ENCODE results near the gene PFAS.

Gene PFAS

DNA sequence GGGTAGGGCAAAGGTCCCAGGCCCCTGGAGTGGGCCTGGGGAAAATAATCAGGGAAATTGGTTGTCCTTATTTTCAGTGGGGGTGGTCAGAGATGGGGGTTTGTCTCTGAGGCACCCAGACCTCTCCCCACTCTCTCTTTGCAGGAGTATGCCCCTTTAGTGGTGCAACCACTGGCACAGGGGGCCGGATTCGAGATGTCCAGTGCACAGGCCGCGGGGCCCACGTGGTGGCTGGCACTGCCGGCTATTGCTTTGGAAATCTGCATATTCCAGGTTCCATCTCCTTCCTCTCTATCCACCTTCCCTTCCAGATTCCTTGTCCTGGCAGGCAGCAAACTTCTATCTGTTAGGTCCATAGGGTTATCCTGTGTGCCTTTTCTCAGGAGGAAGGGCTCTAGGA lies 7.6 kb downstream of the PFAS start:
- no peak overlapping the region for H3K4me3 ChIP-seq
- intact Hi-C loops (cut with DNase I; ENCODE audit: low total_unique reads): no loop called here
- no peaks in the 10 kb centered on the region for H3K4me1 ChIP-seq
- H3K27ac ChIP-seq: no peak overlapping the region
- no peaks in the 10 kb centered on the region for H3K27me3 ChIP-seq
- DNase-seq: no peak
- no peaks in the 10 kb centered on the region for H3K9me3 ChIP-seq
- TF ChIP-seq, protein P1, sequence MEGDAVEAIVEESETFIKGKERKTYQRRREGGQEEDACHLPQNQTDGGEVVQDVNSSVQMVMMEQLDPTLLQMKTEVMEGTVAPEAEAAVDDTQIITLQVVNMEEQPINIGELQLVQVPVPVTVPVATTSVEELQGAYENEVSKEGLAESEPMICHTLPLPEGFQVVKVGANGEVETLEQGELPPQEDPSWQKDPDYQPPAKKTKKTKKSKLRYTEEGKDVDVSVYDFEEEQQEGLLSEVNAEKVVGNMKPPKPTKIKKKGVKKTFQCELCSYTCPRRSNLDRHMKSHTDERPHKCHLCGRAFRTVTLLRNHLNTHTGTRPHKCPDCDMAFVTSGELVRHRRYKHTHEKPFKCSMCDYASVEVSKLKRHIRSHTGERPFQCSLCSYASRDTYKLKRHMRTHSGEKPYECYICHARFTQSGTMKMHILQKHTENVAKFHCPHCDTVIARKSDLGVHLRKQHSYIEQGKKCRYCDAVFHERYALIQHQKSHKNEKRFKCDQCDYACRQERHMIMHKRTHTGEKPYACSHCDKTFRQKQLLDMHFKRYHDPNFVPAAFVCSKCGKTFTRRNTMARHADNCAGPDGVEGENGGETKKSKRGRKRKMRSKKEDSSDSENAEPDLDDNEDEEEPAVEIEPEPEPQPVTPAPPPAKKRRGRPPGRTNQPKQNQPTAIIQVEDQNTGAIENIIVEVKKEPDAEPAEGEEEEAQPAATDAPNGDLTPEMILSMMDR (IDR thresholded peaks at IDR 0.05): no peak
- peaks cover 12 to 76% (median 63%) of the 10 kb centered on the region in 3 donors for H3K36me3 ChIP-seq

DNA sequence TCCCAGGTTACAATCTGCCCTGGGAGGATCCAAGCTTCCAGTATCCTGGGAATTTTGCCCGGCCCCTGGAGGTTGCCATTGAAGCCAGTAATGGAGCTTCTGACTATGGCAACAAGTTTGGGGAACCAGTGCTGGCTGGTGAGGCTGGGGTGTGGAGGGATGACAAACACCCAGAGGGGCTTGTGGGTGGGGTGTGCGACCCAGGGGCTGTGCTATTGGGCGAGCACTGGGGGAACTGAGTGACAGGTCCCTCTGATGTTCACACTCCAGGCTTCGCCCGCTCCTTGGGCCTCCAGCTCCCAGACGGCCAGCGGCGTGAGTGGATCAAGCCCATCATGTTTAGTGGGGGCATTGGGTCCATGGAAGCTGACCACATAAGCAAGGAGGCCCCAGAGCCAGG lies 8.7 kb downstream of the PFAS start:
- DNase-seq: no peak
- TF ChIP-seq, protein P1 (IDR thresholded peaks at IDR 0.05): no peak
- Histone ChIP-seq H3K4me3 (no peak overlapping the region), H3K9me3 (no peaks in the 10 kb centered on the region), H3K27me3 (no peaks in the 10 kb centered on the region), H3K27ac (no peak overlapping the region), H3K4me1 (no peaks in the 10 kb centered on the region), H3K36me3 (peaks cover 12 to 85% (median 72%) of the 10 kb centered on the region in 3 donors)
- intact Hi-C loops (cut with DNase I; ENCODE audit: low total_unique reads): no loop called here

DNA sequence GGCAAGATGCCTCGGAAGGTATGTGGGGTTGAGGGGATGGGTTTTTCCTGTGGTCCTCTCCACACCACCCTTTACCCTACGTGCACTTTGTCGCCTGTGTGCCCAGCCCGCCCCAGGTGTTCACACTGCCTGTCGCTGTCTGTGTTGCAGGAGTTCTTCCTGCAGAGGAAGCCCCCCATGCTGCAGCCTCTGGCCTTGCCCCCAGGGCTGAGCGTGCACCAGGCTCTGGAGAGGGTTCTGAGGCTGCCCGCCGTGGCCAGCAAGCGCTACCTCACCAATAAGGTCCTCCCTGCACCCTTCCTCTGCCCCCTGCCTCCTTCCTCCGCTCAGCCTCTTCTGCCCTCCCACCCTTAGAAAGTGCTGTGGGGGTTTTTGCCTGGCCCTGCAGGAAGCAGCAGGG lies 15.2 kb downstream of the PFAS start:
- no peak overlapping the region for H3K4me3 ChIP-seq
- no peak overlapping the region for H3K27ac ChIP-seq
- peaks cover 29 to 88% (median 82%) of the 10 kb centered on the region in 3 donors for H3K36me3 ChIP-seq
- no peaks in the 10 kb centered on the region for H3K4me1 ChIP-seq
- H3K9me3 ChIP-seq: no peaks in the 10 kb centered on the region
- intact Hi-C loops (cut with DNase I; ENCODE audit: low total_unique reads): loop anchor here (5.0 kb wide), 1 partner anchor 48 kb away; the partner anchor contains the start of gene ARHGEF15
- H3K27me3 ChIP-seq: no peaks in the 10 kb centered on the region
- no peak for DNase-seq
- TF ChIP-seq, protein P1 (IDR thresholded peaks at IDR 0.05): no peak

DNA sequence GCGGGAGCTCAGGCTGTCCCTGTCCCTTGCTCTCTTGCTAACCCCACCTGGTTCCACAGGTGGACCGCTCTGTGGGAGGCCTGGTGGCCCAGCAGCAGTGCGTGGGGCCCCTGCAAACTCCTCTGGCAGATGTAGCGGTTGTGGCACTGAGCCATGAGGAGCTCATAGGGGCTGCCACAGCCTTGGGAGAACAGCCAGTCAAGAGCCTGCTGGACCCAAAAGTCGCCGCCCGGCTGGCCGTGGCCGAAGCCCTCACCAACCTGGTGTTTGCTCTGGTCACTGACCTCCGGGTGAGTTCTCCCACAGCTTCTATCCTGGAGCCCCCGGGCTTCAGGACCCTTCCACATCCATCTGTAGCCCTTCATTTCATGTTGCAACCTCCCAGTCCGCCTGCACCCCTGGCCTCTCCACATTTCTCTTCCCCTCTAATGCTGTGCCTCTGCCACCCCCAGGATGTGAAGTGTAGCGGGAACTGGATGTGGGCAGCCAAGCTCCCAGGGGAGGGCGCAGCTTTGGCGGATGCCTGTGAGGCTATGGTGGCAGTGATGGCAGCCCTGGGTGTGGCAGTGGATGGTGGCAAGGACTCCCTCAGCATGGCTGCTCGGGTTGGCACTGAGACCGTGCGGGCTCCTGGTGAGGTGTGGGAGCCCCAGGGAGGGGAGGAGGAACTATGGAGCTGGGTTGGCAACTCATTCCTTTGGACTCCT lies 15.9 kb downstream of the PFAS start:
- Histone ChIP-seq H3K27me3 (no peaks in the 10 kb centered on the region), H3K9me3 (no peaks in the 10 kb centered on the region), H3K27ac (no peak overlapping the region), H3K4me1 (no peaks in the 10 kb centered on the region), H3K36me3 (peaks cover 29 to 89% (median 82%) of the 10 kb centered on the region in 3 donors), H3K4me3 (no peak overlapping the region)
- no peak for DNase-seq
- TF ChIP-seq, protein P1 (IDR thresholded peaks at IDR 0.05): no peak
- intact Hi-C loops (cut with DNase I; ENCODE audit: low total_unique reads): loop anchor here (5.0 kb wide), 1 partner anchor 47 kb away; the partner anchor contains the start of gene ARHGEF15

DNA sequence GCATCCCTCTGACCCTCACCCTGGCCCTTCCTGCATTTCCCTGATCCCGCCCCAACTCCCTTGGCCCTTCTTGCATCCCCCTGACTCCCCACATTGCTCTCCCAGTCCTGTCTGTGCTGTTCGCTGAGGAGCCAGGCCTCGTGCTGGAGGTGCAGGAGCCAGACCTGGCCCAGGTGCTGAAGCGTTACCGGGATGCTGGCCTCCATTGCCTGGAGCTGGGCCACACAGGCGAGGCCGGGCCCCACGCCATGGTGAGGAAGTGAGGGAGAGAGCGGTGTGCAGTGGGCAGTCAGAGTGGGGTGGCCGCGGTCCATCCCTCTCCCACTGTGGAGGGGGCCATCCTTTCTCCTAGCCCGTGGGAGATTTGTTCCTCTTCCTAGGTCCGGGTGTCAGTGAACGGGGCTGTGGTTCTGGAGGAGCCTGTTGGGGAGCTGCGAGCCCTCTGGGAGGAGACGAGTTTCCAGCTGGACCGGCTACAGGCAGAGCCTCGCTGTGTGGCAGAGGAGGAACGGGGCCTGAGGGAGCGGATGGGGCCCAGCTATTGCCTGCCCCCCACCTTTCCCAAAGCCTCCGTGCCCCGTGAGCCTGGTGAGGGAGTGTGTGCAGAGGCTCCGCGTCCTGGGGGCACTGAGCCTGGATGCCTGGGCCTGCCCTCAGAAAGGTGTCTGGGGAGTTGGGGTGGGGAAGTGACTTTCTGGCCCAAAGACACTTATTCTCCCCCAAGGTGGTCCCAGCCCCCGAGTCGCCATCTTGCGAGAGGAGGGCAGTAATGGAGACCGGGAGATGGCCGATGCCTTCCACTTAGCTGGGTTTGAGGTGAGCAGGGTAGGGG lies 17.8 kb downstream of the PFAS start:
- no peaks in the 10 kb centered on the region for H3K27me3 ChIP-seq
- H3K9me3 ChIP-seq: no peaks in the 10 kb centered on the region
- no peak overlapping the region for H3K4me3 ChIP-seq
- DNase-seq: no peak
- TF ChIP-seq, protein P1 (IDR thresholded peaks at IDR 0.05): no peak
- no peak overlapping the region for H3K27ac ChIP-seq
- H3K4me1 ChIP-seq: no peaks in the 10 kb centered on the region
- peaks cover 24 to 81% (median 64%) of the 10 kb centered on the region in 3 donors for H3K36me3 ChIP-seq
- intact Hi-C loops (cut with DNase I; ENCODE audit: low total_unique reads): no loop called here

All from tibial artery (tissue), 4 donors.